K562 (cell line): Measurements from ENCODE around the gene XPNPEP1.

Experiments
- CREM ChIP-seq: IDR thresholded peaks from 2 replicates; pipeline ENCODE4 v1.6.1; 2014; ENCODE audit warnings: antibody characterized with exemption, low read depth
- DPF2 ChIP-seq: fragments of 450-650 bp; IDR thresholded peaks from 2 replicates; pipeline ENCODE4 v1.6.1; 2016
- ELK1 ChIP-seq: sonication (generic); formaldehyde crosslinking; IDR thresholded peaks from 2 replicates; pipeline ENCODE4 v1.8.1; 2022; ENCODE audit warnings: missing genetic modification reagents
- EP300 ChIP-seq: IDR thresholded peaks from 2 replicates; pipeline ENCODE4 v1.6.1; 2012; ENCODE audit warnings: low read length, improper control_type of control experiment
- EZH2 ChIP-seq: IDR thresholded peaks from 2 replicates; pipeline ENCODE4 v1.6.1; 2012; ENCODE audit warnings: low read depth, mild to moderate bottlenecking, inconsistent platforms, low read length, borderline replicate concordance
- FIP1L1 ChIP-seq: fragments of 200-400 bp; formaldehyde crosslinking; IDR thresholded peaks from 2 replicates; pipeline ENCODE4 v1.6.1; 2018; ENCODE audit warnings: mild to moderate bottlenecking, low read depth, low read length; ENCODE audit not compliant: poor library complexity, severe bottlenecking
- POLR2A ChIP-seq: fragments of 450-650 bp; conservative IDR thresholded peaks from 2 replicates; pipeline ENCODE4 v1.6.1; 2016
- POLR2AphosphoS5 ChIP-seq: IDR thresholded peaks from 2 replicates; pipeline ENCODE4 v1.6.1; 2011; ENCODE audit warnings: mild to moderate bottlenecking, low read depth, low read length, moderate library complexity; ENCODE audit not compliant: control insufficient read depth, insufficient read depth
- SMARCE1 ChIP-seq: fragments of 450-650 bp; IDR thresholded peaks from 2 replicates; pipeline ENCODE4 v1.7.1; 2016; ENCODE audit warnings: mild to moderate bottlenecking
- TAF1 ChIP-seq: IDR thresholded peaks from 2 replicates; pipeline ENCODE4 v1.6.1; 2011; ENCODE audit warnings: mild to moderate bottlenecking, low read length, moderate library complexity; ENCODE audit not compliant: insufficient read depth, control insufficient read depth, severe bottlenecking; ENCODE audit errors: extremely low read depth
- TCF7L2 ChIP-seq: fragments of 150-350 bp; IDR thresholded peaks from 2 replicates; pipeline ENCODE4 v1.6.1; 2016; ENCODE audit warnings: low read depth, mild to moderate bottlenecking, low read length, moderate library complexity
- UBTF ChIP-seq, 2 experiments: IDR thresholded peaks; 2 replicates each; pipeline ENCODE4 v1.6.1; 2012; ENCODE audit warnings: improper control_type of control experiment in 2 of 2, low read depth in 2 of 2, low read length in 2 of 2, borderline replicate concordance in 1 of 2
- ZNF507 ChIP-seq: conservative IDR thresholded peaks from 2 replicates; pipeline ENCODE4 v1.6.1; 2017; ENCODE audit warnings: missing genetic modification characterization, missing compliant biosample characterization

- TF ChIP-seq SMARCE1 (no peak), POLR2AphosphoS5 (no peak), POLR2A (no peak), UBTF (IDR thresholded peaks at IDR 0.05; ENCODE audit: borderline replicate concordance in 1 of 2, low read depth in 2 of 2, low read length in 2 of 2) (no peak), FIP1L1 (no peak), EZH2 (no peak), TAF1 (no peak), ZNF507 (tag) (no peak), ELK1 (no peak), EP300 (no peak), TCF7L2 (no peak), CREM (no peak), DPF2 (no peak)
Measured at GRCh38 chr10:109881769-109882057, 41.6 kb downstream of the XPNPEP1 start.
